Smooth muscle cell (in vitro differentiated cells): ENCODE results near the gene DBX1. TPM values are rescaled to one million over a fixed set of nuclear protein-coding genes. Genes with fewer than 3 reads are reported as not detected.

Source experiments
- DNase-seq: peaks from one replicate; lab custom pipeline; 2025; ENCODE audit not compliant: unreplicated experiment; lab: John Stamatoyannopoulos, UW
- H2AFZ ChIP-seq: fragments of 200-600 bp; sonication (generic); 2 replicates; pipeline ENCODE4 v1.6.0; 2016; ENCODE audit warnings: antibody characterized with exemption, low read depth, mild to moderate bottlenecking
- H3F3A ChIP-seq: fragments of 200-600 bp; sonication (generic); 2 replicates; pipeline ENCODE4 v1.6.0; 2017; ENCODE audit warnings: antibody characterized with exemption, low read depth
- H3K27ac ChIP-seq: fragments of 200-600 bp; sonication (generic); 2 replicates; pipeline ENCODE4 v1.5.1; 2016; ENCODE audit warnings: low read depth, mild to moderate bottlenecking
- H3K27me3 ChIP-seq: fragments of 200-600 bp; sonication (generic); 2 replicates; pipeline ENCODE4 v1.6.1; 2016; ENCODE audit warnings: low read depth, mild to moderate bottlenecking
- H3K36me3 ChIP-seq: fragments of 200-600 bp; sonication (generic); 2 replicates; pipeline ENCODE4 v1.5.1; 2016; ENCODE audit warnings: low read depth
- H3K4me1 ChIP-seq: fragments of 200-600 bp; sonication (generic); 2 replicates; pipeline ENCODE4 v1.5.1; 2016; ENCODE audit warnings: low read depth
- H3K4me2 ChIP-seq: fragments of 200-600 bp; sonication (generic); 2 replicates; pipeline ENCODE4 v1.6.0; 2016; ENCODE audit warnings: mild to moderate bottlenecking
- H3K4me3 ChIP-seq: fragments of 200-600 bp; sonication (generic); 2 replicates; pipeline ENCODE4 v1.5.1; 2016; ENCODE audit warnings: mild to moderate bottlenecking
- H3K79me2 ChIP-seq: fragments of 200-600 bp; sonication (generic); 2 replicates; pipeline ENCODE4 v1.6.0; 2016; ENCODE audit warnings: low read depth, mild to moderate bottlenecking
- H3K9ac ChIP-seq: fragments of 200-600 bp; sonication (generic); 2 replicates; pipeline ENCODE4 v1.6.0; 2016; ENCODE audit warnings: low read depth
- H3K9me3 ChIP-seq: fragments of 200-600 bp; sonication (generic); replicated peaks from 2 replicates; pipeline ENCODE4 v1.5.1; 2016; ENCODE audit warnings: low read depth
- H4K20me1 ChIP-seq: fragments of 200-600 bp; sonication (generic); 2 replicates; pipeline ENCODE4 v1.6.0; 2016; ENCODE audit warnings: low read depth
- WGBS: methylation state at CpG from one replicate; pipeline ENCODE4 v1.1.7; 2016; ENCODE audit warnings: low lambda C conversion rate; 5-methylcytosine and 5-hydroxymethylcytosine counted together
- polyA plus RNA-seq: library from polyadenylated mRNA; unstranded; fragments of >200 nt; fragmentation: Nextera tagmentation; extraction: Ambion mirVana; gene quantifications from 2 replicates; pipeline ENCODE4 v1.2.1, GENCODE V29; 2016
- total RNA-seq: library from RNA; depleted of rRNA; stranded (reverse); fragments of >200 nt; gene quantifications from 2 replicates; pipeline ENCODE4 v1.2.3, GENCODE V29; 2014
- TF ChIP-seq, protein P1 (sequence below): fragments of 200-600 bp; sonication (generic); IDR thresholded peaks from 2 replicates; pipeline ENCODE4 v1.5.1; 2017; ENCODE audit warnings: borderline replicate concordance, mild to moderate bottlenecking, antibody characterized with exemption; ENCODE audit not compliant: insufficient read depth, poor library complexity, severe bottlenecking

Gene DBX1
- total and polyA plus RNA-seq, 2 experiments from 2014 or later = not detected

DNA sequence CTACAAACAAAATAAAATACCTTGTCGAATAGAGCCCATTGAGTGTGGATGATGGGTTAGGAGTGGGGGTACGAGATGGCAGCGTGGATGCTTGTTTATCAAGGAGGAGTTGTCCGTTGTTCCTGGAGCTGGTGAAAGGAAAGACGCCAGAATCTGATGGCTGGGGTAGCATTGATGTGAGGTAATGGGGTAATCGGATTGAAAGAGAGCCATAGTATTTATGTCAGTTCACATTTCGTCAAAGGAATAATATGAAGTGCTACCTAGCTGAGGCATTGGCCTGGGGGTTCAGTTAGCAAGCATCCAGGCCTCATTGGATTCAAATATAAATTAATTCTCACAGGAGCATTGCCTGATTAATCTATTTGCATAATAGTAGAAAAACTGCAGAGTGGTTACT, 16.9 kb upstream of the DBX1 start:
- DNase-seq = no peak

DNA sequence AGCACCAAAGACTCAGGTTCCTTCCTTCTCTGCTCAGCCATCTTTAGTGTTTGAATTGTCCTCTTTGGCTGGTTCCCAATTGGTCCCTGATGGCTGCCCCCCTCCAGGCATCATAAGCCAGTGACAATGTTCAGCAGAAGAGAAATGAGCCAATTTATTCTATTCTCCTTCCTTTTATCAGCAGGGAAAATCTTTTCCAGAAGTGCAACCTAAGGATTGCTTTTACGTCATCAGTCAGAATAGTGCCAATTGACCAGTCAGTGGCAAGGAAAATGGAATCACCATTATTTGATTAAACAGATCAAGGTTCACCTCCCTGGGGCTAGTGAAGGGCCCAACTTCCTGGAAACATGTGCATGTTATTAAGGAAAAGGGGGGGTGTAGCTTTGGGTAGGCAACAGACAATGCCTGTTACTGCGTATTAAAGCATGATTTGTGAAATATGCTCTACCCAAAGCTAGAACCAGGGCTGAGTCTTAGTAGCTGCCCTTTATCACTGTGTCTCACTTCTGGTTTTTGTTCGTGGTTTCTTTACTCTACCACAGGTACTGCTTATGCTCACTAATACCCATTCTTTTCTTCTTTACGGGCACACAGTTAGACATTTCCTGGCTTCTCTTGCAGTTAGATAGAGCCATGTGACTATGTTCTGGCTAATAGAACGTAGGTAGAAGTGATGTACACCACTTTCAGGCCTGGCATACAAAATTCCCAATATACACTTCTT, 12.6 kb upstream of the DBX1 start:
- H4K20me1 ChIP-seq = no peaks in the 10 kb centered on the region
- H2AFZ ChIP-seq = no peak overlapping the region
- H3F3A ChIP-seq = no peaks in the 10 kb centered on the region
- H3K4me1 ChIP-seq = peaks cover 19% of the 10 kb centered on the region
- H3K36me3 ChIP-seq = no peaks in the 10 kb centered on the region
- no peak overlapping the region for H3K4me3 ChIP-seq
- H3K79me2 ChIP-seq = no peaks in the 10 kb centered on the region
- 90% methylated on average over 5 of the region's 5 CpGs for WGBS
- no peak overlapping the region for H3K27ac ChIP-seq
- H3K4me2 ChIP-seq = no peak overlapping the region
- no peaks in the 10 kb centered on the region for H3K9me3 ChIP-seq
- H3K27me3 ChIP-seq = peaks cover 40% of the 10 kb centered on the region
- no peak for DNase-seq
- TF ChIP-seq, protein P1, sequence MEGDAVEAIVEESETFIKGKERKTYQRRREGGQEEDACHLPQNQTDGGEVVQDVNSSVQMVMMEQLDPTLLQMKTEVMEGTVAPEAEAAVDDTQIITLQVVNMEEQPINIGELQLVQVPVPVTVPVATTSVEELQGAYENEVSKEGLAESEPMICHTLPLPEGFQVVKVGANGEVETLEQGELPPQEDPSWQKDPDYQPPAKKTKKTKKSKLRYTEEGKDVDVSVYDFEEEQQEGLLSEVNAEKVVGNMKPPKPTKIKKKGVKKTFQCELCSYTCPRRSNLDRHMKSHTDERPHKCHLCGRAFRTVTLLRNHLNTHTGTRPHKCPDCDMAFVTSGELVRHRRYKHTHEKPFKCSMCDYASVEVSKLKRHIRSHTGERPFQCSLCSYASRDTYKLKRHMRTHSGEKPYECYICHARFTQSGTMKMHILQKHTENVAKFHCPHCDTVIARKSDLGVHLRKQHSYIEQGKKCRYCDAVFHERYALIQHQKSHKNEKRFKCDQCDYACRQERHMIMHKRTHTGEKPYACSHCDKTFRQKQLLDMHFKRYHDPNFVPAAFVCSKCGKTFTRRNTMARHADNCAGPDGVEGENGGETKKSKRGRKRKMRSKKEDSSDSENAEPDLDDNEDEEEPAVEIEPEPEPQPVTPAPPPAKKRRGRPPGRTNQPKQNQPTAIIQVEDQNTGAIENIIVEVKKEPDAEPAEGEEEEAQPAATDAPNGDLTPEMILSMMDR = no peak
- H3K9ac ChIP-seq = no peak overlapping the region

More for the DNA sequence above, 16.9 kb upstream of the DBX1 start:
- H3K4me3 ChIP-seq = no peak overlapping the region
- H3K4me1 ChIP-seq = peaks cover 27% of the 10 kb centered on the region
- H3K36me3 ChIP-seq = no peaks in the 10 kb centered on the region
- H4K20me1 ChIP-seq = no peaks in the 10 kb centered on the region
- no peaks in the 10 kb centered on the region for H3K9me3 ChIP-seq
- H2AFZ ChIP-seq = no peak overlapping the region
- H3K79me2 ChIP-seq = no peaks in the 10 kb centered on the region
- H3F3A ChIP-seq = no peaks in the 10 kb centered on the region
- H3K27me3 ChIP-seq = peaks cover 39% of the 10 kb centered on the region
- TF ChIP-seq, protein P1 = no peak
- 84% methylated on average over 7 of the region's 7 CpGs for WGBS
- no peak overlapping the region for H3K4me2 ChIP-seq
- no peak overlapping the region for H3K27ac ChIP-seq
- no peak overlapping the region for H3K9ac ChIP-seq

DNA sequence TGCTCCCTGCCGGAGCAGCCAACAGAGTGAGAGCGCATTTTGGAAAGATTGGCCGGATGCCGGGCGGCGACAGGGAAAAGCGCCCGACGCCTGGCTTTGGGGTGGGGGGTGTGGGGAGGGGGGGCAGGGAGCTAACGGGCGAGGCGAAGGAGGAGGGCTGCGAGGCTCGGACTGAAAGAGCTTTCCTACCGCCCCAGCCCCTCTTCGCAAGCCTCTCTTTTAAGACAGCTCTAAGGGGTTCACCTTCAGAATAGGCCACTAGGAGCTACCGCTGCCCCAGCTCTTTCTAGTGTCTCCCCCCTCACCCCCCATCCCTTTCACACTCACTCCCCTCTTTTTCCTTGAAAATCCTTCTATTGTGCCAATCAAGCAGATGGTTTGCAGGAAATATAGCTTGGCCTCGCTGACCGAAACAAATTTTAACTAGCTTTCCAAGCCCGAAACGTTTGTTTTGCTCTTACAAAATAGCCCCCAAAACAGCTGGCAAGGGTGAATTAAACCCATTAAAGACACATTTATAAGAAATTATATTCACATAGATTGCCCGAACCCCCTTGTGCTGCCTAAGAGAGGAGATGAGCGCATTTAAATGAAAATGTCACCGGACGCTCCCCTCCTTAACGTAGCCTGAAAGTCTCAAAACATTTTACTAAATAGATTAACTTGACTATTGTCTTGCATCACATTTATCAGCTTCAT, 3.7 kb upstream of the DBX1 start:
- Histone ChIP-seq H2AFZ (no peak overlapping the region), H3K79me2 (no peaks in the 10 kb centered on the region), H3K4me2 (peak overlapping the region; percentile 94), H3K9me3 (no peaks in the 10 kb centered on the region), H3K36me3 (no peaks in the 10 kb centered on the region), H3K27ac (no peak overlapping the region), H3K27me3 (peaks cover 94% of the 10 kb centered on the region), H3K4me1 (peaks cover 65% of the 10 kb centered on the region), H3F3A (no peaks in the 10 kb centered on the region), H3K9ac (no peak overlapping the region), H3K4me3 (peak overlapping the region; percentile 49), H4K20me1 (no peaks in the 10 kb centered on the region)
- WGBS = 5% methylated on average over 26 of the region's 26 CpGs
- no peak for DNase-seq
- TF ChIP-seq, protein P1 = no peak
